Measurements from ENCODE around the gene LEPR. TPM values are rescaled to one million over a fixed set of nuclear protein-coding genes. Genes with fewer than 3 reads are reported as not detected.

Gene LEPR, protein sequence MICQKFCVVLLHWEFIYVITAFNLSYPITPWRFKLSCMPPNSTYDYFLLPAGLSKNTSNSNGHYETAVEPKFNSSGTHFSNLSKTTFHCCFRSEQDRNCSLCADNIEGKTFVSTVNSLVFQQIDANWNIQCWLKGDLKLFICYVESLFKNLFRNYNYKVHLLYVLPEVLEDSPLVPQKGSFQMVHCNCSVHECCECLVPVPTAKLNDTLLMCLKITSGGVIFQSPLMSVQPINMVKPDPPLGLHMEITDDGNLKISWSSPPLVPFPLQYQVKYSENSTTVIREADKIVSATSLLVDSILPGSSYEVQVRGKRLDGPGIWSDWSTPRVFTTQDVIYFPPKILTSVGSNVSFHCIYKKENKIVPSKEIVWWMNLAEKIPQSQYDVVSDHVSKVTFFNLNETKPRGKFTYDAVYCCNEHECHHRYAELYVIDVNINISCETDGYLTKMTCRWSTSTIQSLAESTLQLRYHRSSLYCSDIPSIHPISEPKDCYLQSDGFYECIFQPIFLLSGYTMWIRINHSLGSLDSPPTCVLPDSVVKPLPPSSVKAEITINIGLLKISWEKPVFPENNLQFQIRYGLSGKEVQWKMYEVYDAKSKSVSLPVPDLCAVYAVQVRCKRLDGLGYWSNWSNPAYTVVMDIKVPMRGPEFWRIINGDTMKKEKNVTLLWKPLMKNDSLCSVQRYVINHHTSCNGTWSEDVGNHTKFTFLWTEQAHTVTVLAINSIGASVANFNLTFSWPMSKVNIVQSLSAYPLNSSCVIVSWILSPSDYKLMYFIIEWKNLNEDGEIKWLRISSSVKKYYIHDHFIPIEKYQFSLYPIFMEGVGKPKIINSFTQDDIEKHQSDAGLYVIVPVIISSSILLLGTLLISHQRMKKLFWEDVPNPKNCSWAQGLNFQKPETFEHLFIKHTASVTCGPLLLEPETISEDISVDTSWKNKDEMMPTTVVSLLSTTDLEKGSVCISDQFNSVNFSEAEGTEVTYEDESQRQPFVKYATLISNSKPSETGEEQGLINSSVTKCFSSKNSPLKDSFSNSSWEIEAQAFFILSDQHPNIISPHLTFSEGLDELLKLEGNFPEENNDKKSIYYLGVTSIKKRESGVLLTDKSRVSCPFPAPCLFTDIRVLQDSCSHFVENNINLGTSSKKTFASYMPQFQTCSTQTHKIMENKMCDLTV
- total RNA-seq = 10.9 and 18.3 TPM in 2 replicates

DNA sequence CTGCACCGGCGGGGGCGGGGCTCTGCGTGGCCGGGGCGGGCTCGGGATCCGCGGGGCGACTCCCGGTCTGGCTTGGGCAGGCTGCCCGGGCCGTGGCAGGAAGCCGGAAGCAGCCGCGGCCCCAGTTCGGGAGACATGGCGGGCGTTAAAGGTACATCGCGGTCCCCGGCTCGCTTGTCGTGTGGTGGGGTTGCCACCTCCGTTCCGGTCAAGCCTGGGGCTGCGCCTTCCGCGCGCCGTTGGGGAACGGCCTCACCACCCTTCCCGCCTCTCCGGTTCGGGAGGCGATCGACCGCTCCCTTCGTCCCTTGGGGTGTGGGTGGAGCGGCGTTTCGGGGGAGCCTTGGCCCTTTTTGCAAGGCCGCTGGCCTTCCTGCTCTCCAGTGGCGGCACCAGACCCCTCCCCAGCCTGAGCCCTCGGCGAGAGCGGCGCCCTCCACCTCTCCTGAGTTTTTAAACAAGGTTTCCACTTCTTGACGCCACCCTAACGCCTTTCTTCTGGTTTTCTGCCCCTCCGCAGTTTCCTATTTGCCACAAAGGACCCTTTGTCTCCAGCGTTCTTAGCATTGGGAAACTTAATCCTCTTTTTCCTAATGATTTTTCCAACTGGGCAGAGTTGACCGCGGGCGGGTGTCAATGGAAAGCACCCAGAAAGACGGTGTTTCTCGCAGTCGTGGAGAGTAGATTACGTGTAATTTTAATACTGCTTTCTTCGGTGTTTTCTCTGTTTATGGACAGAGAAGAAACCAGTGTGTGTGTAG, at the start of gene LEPR, which contains the start of gene LEPROT:
TSS of gene LEPR (plus strand) at position 79 of the 761 bp plus-strand sequence. CDS start 144,898 bp downstream, outside the sequence.
TSS of gene LEPROT (plus strand) at position 79 of the 761 bp plus-strand sequence. CDS start at position 136, 57 bp downstream.

Other genes starting within 250 kb of the LEPR start
- 3.8 TPM in 2 replicates for gene DNAJC6, start 111.1 kb upstream of the LEPR start, total RNA-seq
- gene LEPROT, start within 50 bp of the LEPR start, total RNA-seq = 37.6 and 47.5 TPM in 2 replicates

Data from nasal cavity respiratory epithelium epithelial cell of viscerocranial mucosa (primary cell).